CD14-positive monocyte (primary cell): Measurements from ENCODE around the gene ZNF407. TPM values are rescaled to one million over a fixed set of nuclear protein-coding genes. Genes with fewer than 3 reads are reported as not detected.

Experiments used
- DNase-seq, 3 donors: peaks; one replicate each; pipeline ENCODE4 v3.0.0-alpha.2; 2011 to 2022
- H2AFZ ChIP-seq: 2 replicates; pipeline ENCODE4 v1.6.0; 2012; ENCODE audit warnings: mild to moderate bottlenecking, low read depth, low read length, inconsistent platforms; ENCODE audit not compliant: insufficient read depth, poor library complexity, severe bottlenecking
- H3K27ac ChIP-seq, 2 donors: 1 replicate in 1 of 2; 2 replicates in 1 of 2; pipeline ENCODE4 v1.5.1; 2012 to 2013; ENCODE audit warnings: low read length in 2 of 2, control low read depth in 1 of 2, inconsistent platforms in 1 of 2, low read depth in 1 of 2, mild to moderate bottlenecking in 1 of 2
- H3K27me3 ChIP-seq, 2 donors: one replicate each; pipeline versions ENCODE4 v1.6.0 to v1.6.1; 2011 to 2013; ENCODE audit warnings: low read length in 2 of 2; ENCODE audit not compliant: control insufficient read depth in 2 of 2, insufficient read depth in 2 of 2
- H3K36me3 ChIP-seq, 2 donors: replicated peaks in 1 of 2; 1 replicate in 1 of 2; 2 replicates in 1 of 2; pipeline versions ENCODE4 v1.5.1 to v1.6.1; 2012 to 2013; ENCODE audit warnings: low read length in 2 of 2, control low read depth in 1 of 2, inconsistent platforms in 1 of 2, mild to moderate bottlenecking in 1 of 2; ENCODE audit not compliant: insufficient read depth in 2 of 2, control insufficient read depth in 1 of 2
- H3K4me1 ChIP-seq, 2 donors: 1 replicate in 1 of 2; 2 replicates in 1 of 2; pipeline versions ENCODE4 v1.5.1 to v1.6.1; 2012 to 2013; ENCODE audit warnings: low read length in 2 of 2, control low read depth in 1 of 2, inconsistent platforms in 1 of 2, mild to moderate bottlenecking in 1 of 2, moderate library complexity in 1 of 2; ENCODE audit not compliant: insufficient read depth in 2 of 2, control insufficient read depth in 1 of 2
- H3K4me2 ChIP-seq: replicated peaks from 2 replicates; pipeline ENCODE3; 2012; ENCODE audit warnings: low read length, moderate library complexity, mild to moderate bottlenecking; ENCODE audit not compliant: poor library complexity, severe bottlenecking; ENCODE audit errors: extremely low read depth
- H3K4me3 ChIP-seq, 3 experiments: fragments of 200-600 bp in 1 of 3; sonication (generic) in 1 of 3; replicated peaks in 1 of 3; 1 replicate in 2 of 3; 2 replicates in 1 of 3; pipeline ENCODE4 v1.5.1; 2011 to 2013; ENCODE audit warnings: low read length in 3 of 3, mild to moderate bottlenecking in 3 of 3, control low read depth in 2 of 3, low read depth in 2 of 3, inconsistent platforms in 1 of 3, moderate library complexity in 1 of 3
- H3K79me2 ChIP-seq: 2 replicates; pipeline ENCODE4 v1.6.0; 2012; ENCODE audit warnings: mild to moderate bottlenecking, control low read depth, inconsistent platforms, low read length, moderate library complexity; ENCODE audit not compliant: insufficient read depth
- H3K9ac ChIP-seq: 2 replicates; pipeline ENCODE4 v1.6.0; 2017; ENCODE audit warnings: low read length, mild to moderate bottlenecking; ENCODE audit not compliant: insufficient read depth, poor library complexity, severe bottlenecking
- H3K9me3 ChIP-seq, 2 donors: replicated peaks in 1 of 2; 1 replicate in 1 of 2; 2 replicates in 1 of 2; pipeline versions ENCODE4 v1.5.1 to v1.6.1; 2012 to 2013; ENCODE audit warnings: low read length in 2 of 2, control low read depth in 1 of 2; ENCODE audit not compliant: control insufficient read depth in 1 of 2, insufficient read depth in 1 of 2
- H4K20me1 ChIP-seq: 2 replicates; pipeline ENCODE4 v1.6.0; 2012; ENCODE audit warnings: mild to moderate bottlenecking, low read length, control low read depth, moderate library complexity; ENCODE audit not compliant: insufficient read depth
- H3K27ac Mint-ChIP-seq, 7 donors: one replicate each; pipeline ENCODE4 v1.8.0; 2020; ENCODE audit warnings: mild to moderate bottlenecking in 7 of 7, mixed read lengths in 7 of 7, moderate library complexity in 6 of 7, inconsistent platforms in 2 of 7
- H3K27me3 Mint-ChIP-seq, 3 donors: one replicate each; pipeline ENCODE4 v1.8.0; 2021 to 2022; ENCODE audit warnings: low read depth in 3 of 3, mild to moderate bottlenecking in 3 of 3, mixed read lengths in 3 of 3, moderate library complexity in 3 of 3, inconsistent platforms in 1 of 3
- H3K36me3 Mint-ChIP-seq, 2 donors: one replicate each; pipeline ENCODE4 v1.8.0; 2020; ENCODE audit warnings: mixed read lengths in 2 of 2, inconsistent platforms in 1 of 2, mild to moderate bottlenecking in 1 of 2
- H3K4me1 Mint-ChIP-seq: one replicate; pipeline ENCODE4 v1.8.0; 2020; ENCODE audit warnings: mild to moderate bottlenecking, mixed read lengths
- H3K4me3 Mint-ChIP-seq, 2 donors: one replicate each; pipeline ENCODE4 v1.8.0; 2020; ENCODE audit warnings: mild to moderate bottlenecking in 2 of 2, mixed read lengths in 2 of 2, moderate library complexity in 1 of 2
- H3K9me3 Mint-ChIP-seq, 7 donors: one replicate each; pipeline ENCODE4 v1.8.0; 2020 to 2022; ENCODE audit warnings: mixed read lengths in 7 of 7, mild to moderate bottlenecking in 6 of 7, moderate library complexity in 6 of 7, inconsistent platforms in 2 of 7
- CTCF ChIP-seq: fragments of 200-600 bp; IDR thresholded peaks from one replicate; pipeline ENCODE4 v1.8.0; 2022; ENCODE audit warnings: antibody characterized with exemption, mild to moderate bottlenecking
- WGBS: methylation state at CpG from one replicate; pipeline ENCODE4 v1.1.5; 2013; ENCODE audit warnings: missing lambda C conversion rate; ENCODE audit not compliant: insufficient coverage; 5-methylcytosine and 5-hydroxymethylcytosine counted together
- intact Hi-C, 2 donors: fragments of 100-400 bp; cut with micrococcal nuclease; formaldehyde crosslinking; loops; one replicate each; pipeline versions ENCODE4 v1.15.0 to v1.15.1; 2023
- polyA plus RNA-seq, 3 donors: library from polyadenylated mRNA; depleted of rRNA in 1 of 3; unstranded in 2 of 3; stranded (reverse) in 1 of 3; fragments of 300-500 nt in 2 of 3; fragments of >200 nt in 1 of 3; fragmentation: Illumina TruSeq in 2 of 3; gene quantifications; 1 replicate in 2 of 3; 2 replicates in 1 of 3; pipeline ENCODE4 v1.2.3, GENCODE V29; 2012 to 2021

ZNF407 gene
- polyA plus RNA-seq, 3 donors: 1.3 to 3.6 (median 1.6) TPM

- TF ChIP-seq CTCF: no peak
- Histone ChIP-seq H3K4me2 (no peak overlapping the region), H3K36me3 (no peaks in the 10 kb centered on the region), H3K79me2 (no peaks in the 10 kb centered on the region), H3K27ac (no peak overlapping the region), H3K27me3 (no peaks in the 10 kb centered on the region), H3K9me3 (no peaks in the 10 kb centered on the region), H2AFZ (no peak overlapping the region), H4K20me1 (no peaks in the 10 kb centered on the region), H3K4me1 (no peaks in the 10 kb centered on the region), H3K4me3 (no peak overlapping the region), H3K9ac (no peak overlapping the region)
- WGBS: 100% methylated on average over 1 of the region's 5 CpGs
- Mint-ChIP-seq H3K9me3 (peaks cover 0 to 4% (median 2%) of the 10 kb centered on the region in 7 donors), H3K36me3 (peaks cover 11 to 14% of the 10 kb centered on the region in 2 donors), H3K4me1 (peaks cover 4% of the 10 kb centered on the region), H3K4me3 (no peak overlapping the region), H3K27me3 (no peaks in the 10 kb centered on the region), H3K27ac (no peak overlapping the region)
- intact Hi-C loops: no loop called here
- DNase-seq: no peak
These were observed 118.4 kb downstream of the ZNF407 start for GRCh38 chr18:74715865-74716712.

GRCh38 chr18:74718312-74718711, 120.6 kb downstream of the ZNF407 start:
- Histone ChIP-seq H3K79me2 (no peaks in the 10 kb centered on the region), H3K27ac (no peak overlapping the region), H4K20me1 (no peaks in the 10 kb centered on the region), H3K9me3 (no peaks in the 10 kb centered on the region), H3K4me1 (peaks cover 6 to 10% of the 10 kb centered on the region in 2 donors), H3K9ac (no peak overlapping the region), H3K4me3 (no peak overlapping the region), H3K4me2 (no peak overlapping the region), H3K36me3 (no peaks in the 10 kb centered on the region), H3K27me3 (no peaks in the 10 kb centered on the region), H2AFZ (no peak overlapping the region)
- Mint-ChIP-seq H3K4me1 (peaks cover 20% of the 10 kb centered on the region), H3K36me3 (peaks cover 7 to 9% of the 10 kb centered on the region in 2 donors), H3K27ac (no peak overlapping the region), H3K27me3 (no peaks in the 10 kb centered on the region), H3K9me3 (peaks cover 0 to 4% (median 2%) of the 10 kb centered on the region in 7 donors), H3K4me3 (no peak overlapping the region)
- 89% methylated on average over 1 of the region's 2 CpGs for WGBS
- no peak for DNase-seq
- no peak for TF ChIP-seq CTCF
- intact Hi-C loops: no loop called here
